ENCODE data around the gene MED29.
A peak's percentile ranks its signal among the peaks of the same experiment; 100 is the strongest.
"Not testable (repeated sequence)": the region's sequence is repeated elsewhere in the genome, so short reads cannot be mapped to it uniquely, and the experiment has no call there.

The MED29 gene

DNA sequence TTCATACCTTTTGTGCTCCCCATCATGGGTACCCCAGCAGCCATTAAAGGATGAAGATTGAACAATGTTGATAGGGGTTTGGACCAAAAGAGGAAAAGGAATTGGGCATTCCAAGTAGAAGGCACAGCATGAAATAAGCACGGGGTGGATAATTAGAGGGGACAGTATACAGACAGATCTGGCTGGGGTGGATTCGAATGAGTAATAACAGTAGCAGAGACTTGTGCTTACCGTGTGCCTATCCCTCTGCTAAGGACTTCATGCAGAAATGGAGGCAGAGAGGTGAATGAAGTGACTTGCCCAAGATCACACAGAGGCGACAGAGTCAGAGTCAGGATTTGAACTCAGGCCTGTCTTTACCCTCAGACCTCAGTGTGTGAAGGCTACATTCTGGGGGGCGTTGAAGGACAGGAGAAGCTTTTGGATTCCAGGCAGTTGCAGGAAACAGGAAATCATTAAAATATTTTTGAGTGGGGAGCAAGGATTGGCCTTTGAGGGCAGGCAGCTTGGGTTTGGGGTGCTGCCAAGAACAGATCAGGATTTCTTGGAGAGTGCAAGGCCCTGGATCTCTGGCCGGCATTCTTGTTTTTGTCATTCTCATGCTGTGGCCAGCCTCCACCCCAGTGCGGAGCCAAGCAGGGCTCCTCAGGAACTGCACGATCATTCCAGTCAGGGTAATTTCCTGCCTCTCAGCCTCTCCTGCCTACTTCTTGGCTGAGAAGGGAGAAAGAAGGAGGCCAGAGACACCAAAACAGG is 19.0 kb upstream of the MED29 start:
- no peak for DNase-seq

DNA sequence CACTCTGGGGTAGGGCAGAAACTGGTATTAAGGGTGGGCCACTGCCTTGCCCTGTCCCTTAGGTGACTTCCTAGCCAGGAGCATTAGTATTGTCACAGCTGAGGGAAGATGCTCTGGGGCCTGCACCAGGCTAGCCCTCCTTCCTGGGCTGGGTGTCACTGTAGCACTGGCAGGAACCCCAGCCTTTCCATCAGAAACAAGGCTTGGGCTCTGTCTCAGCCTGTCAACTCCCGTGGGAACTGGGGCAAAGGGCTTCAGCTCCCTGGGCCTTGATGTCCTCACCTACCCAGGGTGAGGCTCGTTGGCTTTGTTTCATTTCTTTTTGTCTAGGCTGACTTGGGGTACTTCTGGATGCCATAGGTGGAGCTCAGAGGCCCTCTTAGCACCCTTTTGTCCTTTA is 18.2 kb upstream of the MED29 start:
- DNase-seq = no peak

DNA sequence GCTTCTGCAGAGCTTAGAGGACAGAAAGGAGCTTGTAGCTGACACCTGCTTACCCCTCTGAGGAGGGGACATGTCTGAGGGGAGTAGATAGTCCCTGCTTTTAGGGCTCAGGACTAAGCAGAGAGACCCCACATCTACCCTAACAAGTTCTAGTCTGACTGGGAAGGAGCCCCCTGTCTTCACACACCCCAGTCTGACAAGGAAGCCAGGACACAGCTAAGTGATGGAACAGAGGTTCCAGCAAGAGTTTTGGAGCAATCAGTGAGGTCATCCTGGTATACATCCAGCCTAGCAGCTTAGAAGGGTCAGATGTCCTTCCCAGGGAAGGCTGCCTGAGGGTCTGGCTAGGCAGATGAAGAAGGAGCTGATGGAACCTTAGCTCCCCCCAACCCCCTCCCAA is 15.2 kb upstream of the MED29 start:
- no peak for DNase-seq

DNA sequence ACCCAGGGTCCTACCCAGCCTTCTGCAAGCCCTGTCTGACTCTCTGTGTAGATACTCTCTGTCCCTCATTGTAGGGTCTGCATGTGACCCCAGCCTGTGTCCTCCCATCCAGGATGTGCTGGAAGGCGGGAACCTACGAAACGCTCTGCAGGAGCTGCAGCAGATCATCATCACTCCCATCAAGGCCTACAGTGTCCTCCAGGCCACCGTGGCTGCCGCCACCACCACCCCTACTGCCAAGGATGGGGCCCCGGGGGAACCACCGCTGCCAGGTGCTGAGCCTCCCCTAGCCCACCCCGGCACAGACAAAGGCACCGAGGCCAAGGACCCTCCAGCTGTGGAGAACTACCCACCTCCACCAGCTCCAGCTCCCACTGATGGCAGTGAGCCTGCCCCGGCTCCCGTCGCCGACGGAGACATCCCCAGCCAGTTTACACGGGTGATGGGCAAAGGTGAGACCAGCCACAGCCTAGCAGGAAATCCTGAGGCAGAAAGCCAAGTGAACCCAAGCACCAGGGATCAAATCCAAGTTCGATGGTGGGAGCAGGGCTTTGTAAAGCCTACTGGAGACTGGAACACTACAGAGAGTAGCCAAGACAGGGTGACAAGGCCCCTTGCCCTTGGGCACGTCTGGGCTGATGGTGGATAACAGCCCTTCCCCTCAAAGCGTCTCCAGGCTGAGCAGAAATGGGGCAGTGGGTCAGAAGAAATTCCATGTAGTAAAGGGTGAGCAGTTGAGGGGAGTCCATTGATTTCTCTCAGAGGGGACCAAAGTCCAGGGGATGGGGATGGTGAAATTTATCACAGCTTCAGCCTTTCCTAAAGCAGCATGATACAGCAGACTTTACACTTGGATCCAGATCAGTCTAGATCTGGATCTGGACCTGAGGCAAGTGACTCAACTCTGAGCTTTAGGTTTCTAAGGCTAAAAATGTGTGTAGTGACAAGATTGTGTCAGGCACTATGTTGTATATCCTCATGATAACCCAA is 13.5 kb upstream of the MED29 start:
- no peak for DNase-seq

DNA sequence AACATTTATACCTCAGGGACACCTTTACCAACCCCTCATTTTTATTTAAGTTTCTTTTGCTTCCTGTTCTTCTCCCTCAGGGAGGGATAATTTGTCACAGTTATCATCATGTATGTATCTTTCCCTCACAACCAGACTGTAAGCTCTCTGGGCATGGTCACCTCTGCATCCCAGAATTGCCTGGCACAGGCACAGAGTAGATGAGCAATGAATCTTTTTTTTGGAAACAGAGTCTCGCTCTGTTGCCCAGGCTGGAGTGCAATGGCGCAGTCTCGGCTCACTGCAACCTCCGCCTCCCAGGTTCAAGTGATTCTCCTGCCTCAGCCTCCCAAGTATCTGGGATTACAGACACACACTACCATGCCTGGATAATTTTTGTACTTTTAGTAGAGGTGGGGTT is 11.8 kb upstream of the MED29 start:
- DNase-seq = not testable (repeated sequence)

DNA sequence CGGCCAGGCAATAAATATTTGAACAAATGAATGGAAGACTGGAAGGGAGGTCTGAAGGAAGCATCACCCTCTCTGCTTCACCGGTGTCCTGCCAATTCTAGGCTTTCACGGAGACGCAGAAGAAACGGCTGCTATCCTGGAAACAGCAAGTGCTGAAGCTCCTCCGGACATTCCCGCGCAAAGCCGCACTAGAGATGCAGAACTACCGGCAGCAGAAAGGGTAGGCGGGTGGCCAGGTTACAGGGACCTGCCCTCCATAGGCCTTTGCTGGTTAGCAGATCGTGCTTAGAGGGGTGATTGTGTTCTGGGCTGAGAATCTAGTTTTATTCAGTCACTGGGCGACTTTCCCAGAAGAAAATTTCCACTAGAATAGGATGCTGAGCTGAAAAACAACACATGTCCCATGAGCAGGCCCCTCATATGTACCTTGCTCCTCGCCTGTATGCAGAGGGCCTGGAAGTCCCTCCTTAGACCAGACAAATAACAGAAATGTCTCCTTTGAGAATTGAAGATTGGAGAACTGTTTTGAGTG is 11.2 kb upstream of the MED29 start:
- no peak for DNase-seq

DNA sequence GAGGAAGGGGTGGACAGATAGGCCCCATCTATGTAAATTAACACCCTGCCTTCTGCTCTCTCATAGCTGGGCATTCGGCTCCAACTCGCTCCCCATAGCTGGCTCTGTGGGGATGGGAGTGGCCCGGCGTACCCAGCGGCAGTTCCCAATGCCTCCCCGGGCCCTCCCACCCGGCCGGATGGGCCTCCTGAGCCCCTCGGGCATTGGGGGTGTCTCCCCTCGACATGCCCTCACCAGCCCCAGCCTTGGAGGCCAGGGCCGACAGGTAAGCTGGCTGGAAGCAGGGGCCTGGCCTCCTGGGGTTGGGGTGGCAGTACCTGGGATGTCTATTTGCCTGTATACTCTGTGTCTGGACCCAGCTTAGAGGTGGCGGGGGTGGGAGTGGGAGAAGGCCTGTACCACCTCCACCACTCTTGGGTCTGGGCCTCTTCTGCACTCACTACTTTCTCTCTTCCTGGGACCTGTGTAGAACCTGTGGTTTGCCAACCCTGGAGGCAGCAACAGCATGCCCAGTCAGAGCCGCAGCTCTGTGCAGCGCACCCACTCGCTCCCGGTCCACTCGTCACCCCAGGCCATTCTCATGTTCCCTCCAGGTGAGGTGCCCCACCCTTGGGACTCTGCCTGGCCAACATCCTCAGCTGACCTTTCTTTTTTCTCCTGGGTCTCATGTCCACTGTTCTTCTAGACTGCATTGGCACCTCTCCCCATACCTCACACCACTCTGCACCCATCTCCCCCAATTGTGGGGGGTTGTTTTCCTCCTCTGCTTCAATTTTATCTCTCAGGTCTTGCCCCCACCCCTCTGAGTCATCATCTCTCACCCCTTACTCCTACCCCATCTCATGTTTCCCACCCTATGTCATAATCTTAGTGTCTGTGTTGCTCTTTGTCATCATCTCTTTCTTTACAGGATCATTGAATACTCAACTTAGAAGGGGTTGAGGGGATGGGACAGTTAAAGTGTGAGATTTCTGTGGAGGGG is 10.4 kb upstream of the MED29 start:
- no peak for DNase-seq

DNA sequence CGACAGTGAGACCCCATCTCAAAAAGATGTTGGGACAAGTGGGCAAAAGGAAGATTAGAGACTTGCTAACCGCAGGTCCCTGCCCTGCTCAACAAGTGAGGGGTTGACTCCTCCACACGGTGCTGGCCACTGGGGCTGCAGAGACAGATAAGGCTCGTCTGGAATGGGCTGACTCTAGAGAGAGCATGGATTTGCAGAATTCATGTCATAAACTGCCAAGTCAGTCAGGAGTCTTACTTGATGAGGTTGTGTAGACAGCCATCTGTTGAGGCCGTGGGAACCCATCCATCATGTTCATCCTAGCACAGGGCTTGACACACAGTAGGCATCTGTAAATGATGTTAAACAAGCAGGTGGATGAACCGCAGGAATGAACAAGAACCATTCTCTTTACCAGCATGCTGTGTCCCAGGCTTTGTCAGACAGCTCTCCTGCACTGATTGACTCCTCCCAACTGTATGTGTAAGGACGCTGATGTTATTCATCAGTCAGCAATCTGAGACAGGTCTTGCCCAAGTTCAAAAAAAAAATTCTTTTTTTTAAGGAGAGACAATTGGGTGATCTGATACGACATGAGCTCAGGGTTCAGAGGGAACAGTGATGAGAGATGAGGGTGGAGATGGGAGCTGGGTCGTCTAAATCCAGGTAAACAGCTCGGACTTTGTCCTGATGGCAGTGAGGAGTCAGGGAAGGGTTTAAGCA is 9.1 kb upstream of the MED29 start:
- DNase-seq = no peak

DNA sequence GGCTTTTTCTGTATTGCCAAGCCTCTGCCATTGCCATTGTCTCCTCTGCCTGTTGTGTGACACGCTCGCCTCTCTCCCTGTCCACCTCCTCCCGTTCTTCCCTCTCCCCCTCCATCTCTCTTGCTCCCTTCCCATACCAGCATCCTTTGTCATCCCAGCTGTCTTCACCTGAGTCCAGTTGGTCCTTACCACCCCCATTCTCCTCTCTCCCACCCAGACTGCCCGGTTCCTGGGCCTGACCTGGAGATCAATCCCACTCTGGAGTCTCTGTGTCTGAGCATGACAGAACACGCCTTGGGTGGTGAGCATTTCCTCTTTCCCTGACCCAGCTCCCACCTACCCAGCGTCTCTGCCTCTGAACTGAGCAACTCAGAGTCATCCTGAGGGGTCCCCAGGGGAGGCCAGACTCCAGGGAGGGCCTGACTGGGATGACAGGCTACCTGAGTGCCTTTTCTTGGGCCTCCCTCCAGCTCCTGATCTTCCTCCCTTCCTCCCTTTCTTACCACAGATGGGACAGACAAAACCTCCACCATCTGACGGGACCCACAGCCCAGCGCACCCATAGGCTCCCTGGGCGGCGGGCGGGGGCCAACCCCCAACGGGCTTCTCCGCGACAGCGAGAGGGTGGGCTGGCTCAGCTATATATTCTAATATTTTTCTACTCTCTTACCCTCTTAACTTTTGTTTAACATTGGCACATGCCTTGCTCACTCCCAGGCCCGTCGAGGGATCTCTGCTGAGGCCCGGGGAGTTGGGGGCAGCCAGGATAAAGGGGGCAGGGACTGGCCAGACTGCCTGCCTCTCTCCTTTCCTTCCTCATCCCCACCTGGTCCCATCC is 8.0 kb upstream of the MED29 start:
- no peak for DNase-seq

DNA sequence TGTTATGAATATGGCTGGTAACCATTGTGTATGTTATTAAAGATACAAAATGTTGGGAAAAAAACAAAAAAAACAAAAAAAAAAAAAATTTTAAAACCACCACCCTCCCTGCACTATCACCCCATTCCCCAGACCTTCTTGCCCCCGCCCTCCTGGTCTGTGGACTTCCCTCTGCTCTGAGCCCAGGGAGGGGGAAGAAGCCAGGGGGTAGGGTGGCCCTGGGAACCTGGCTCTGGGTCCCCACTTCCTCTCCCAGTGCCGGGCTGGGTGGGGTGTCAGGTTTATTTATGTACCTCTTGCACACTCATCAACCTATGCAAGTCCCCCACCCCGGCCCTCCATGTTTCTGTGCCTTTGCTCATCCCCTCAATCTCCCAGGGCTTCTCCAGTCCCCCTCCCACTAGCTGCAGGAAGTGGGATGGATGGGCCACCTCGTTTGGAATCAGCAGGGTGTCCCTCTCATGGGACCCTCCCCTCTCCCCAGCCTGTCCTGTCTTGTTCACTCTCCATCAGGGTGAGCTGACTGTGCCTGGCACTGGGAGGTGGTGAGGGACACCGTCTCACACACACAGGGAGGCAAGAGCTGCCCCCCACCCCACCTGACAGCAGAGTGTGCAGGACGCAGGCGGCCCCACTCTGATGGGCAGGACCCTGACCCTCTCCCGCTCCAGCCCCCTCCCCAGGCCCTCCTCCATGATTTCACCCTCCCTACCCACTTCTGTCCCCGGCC is 6.2 kb upstream of the MED29 start:
- no peak for DNase-seq

DNA sequence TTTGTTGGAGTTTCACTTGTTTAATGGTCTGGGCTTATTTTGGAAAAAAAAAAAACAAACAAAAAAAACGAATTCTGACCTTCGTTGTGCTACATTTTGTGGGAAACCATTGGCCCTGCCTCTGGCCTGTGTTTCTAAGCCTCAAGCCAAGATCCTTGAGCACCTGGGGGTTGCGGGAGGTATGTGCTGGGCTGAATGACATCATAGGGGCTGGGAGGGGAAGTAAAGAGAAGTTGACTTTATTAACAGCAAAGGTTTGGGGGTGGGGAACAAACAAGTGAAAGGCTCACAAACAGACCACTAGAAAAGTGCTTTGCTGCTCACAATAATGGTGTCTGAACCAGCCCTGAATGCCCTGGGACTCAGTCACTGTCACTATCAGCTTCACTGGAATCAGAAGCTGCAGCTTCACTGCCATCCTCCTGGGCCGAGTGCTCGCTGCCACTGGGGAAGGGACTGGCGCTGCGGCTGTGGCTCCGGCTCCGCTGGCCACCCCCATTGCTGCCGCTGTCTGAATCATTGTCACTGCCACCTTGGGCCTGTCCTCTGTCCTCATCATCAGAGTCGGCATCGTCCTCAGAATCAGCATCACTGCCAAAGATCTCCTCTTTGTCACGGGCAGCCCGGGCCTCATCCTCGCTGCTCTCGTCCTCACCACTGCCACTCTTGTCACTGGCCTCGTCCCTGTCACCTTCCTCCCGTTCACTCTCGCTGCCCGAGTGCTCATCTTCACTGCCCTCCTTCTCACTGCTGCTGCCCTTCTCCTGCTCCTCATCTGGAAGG is 5.4 kb upstream of the MED29 start:
- DNase-seq = no peak

DNA sequence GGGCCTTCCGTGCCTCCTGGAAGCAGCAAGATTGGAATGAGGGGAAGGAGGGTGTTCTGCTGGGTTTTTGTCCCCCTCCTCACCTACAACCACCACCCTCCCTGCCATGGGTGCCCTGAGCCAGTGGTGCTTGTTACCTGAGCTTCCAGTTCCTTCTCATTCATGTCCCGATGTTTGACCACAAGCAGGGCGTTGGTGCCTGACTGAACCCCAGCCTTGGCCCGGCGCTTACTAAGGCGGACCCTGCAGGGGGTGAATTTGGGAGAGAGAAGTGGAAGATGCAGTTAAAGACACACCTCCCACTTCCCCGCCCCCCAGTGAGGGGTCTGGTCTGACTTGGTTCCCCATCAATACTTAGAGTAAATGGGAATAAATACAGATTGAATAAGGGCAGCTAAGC is 4.6 kb upstream of the MED29 start:
- no peak for DNase-seq

DNA sequence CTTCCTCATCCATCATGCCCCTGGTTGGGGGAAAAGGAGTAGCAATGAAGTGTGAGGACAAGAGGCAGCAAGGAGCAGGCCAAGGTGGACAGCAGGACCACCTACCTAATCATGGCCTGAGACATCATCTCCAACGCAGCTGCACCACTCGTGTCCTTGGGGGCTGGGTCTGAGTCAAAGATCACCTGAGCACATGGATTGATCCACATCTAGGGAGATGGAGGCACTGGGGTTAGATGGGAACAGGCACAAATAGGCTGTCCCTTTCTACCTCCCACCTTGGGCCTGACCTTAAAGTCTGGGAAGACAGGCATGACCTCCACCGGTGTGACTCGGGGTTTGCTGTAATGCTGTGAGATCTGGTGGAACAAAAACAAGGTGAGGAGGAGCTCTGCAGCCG is 2.5 kb upstream of the MED29 start:
- no peak for DNase-seq

DNA sequence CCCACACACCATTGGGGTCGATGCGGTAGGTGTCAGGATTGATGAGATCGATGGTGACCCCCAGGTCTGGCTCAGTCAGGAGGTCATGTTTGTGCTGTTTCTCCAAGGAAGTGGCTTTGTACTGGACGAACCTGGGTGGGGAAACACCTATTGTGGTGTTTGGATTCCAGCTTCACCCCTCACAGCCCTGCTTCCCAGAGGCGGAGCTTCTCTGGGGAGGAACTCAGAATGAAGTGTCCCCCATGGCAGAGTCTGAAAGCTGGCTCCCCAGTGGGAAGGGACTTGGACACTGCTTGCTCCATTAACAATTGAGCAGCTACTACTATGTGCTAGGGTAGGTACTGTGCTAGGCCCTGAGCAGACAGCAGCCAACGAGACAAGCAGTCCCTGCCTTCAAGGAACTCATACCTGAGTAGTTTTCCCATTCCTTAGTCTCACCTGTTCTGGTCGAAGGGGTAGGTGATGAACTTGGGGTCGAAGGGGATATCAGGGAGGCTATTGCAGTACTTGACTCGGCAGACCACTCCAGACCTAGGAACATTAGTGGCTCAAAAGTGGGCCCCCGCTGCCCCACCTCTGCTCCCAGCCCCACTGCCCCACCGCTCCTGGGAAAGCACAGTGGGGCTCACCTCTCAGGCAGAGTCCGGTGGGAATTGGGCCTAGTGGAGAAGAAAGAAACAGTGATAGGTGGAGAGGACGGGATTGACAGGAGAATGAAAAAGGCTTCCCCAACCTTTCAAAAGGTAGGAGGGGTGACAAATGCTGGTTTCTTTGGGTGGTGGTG is 1.4 kb upstream of the MED29 start:
- DNase-seq = no peak

DNA sequence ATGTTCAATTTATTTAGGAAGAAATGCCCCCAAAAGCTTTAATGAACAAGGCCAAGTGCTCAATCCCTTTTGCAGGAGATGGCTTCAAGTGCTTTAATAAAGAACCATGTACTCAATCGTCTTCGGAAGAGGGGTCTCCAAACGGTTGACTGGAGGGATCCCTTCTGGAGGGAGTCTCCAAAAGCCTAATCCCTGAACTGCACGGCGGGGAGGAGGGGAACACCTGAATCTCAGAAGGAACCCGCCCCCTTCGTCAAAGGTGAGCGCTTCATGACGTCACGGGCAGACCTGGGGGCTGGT is 777 bp upstream of the MED29 start:
- DNase-seq = peak; percentile 76

DNA sequence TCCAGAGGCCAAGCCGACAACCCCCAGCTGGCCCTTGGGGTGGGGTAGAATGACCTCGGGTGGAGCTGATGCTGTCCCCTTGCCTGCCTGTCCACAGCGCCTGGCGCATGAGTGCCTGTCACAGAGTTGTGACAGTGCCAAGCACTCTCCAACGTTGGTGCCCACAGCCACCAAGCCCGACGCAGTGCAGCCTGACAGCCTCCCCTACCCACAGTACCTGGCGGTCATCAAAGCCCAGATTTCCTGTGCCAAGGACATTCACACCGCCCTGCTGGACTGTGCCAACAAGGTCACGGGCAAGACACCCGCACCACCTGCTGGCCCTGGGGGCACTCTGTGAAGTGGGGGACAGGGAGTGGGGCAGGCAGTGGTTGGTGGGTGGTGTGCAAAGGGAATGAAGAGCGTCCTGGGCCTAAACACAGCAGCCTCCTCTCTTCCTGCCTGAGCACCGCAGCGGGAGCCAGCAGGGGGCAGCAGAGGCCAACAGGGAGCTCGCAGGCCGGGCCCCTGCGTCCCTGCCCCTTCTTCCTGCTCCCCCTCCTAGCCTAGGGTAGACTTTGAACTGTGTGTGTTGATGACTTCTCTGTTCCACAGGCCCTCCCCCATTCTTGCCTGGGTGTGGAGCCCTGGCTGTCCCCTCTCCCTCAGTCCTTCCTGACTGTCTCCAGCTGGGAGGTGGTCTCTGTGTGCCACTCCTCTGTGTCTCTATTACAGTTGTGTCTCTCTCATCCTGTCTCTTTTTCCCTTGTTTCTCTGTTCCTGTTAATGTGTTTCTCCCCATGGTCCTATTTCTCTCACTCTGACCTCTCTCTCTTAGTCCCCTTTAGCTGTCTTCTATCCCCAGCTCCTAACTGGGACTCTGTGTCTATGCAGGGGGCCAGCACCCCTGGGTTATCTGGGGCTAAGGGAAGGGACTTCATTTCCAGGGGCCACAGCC is 6.5 kb downstream of the MED29 start:
- DNase-seq = peak; percentile 98

DNA sequence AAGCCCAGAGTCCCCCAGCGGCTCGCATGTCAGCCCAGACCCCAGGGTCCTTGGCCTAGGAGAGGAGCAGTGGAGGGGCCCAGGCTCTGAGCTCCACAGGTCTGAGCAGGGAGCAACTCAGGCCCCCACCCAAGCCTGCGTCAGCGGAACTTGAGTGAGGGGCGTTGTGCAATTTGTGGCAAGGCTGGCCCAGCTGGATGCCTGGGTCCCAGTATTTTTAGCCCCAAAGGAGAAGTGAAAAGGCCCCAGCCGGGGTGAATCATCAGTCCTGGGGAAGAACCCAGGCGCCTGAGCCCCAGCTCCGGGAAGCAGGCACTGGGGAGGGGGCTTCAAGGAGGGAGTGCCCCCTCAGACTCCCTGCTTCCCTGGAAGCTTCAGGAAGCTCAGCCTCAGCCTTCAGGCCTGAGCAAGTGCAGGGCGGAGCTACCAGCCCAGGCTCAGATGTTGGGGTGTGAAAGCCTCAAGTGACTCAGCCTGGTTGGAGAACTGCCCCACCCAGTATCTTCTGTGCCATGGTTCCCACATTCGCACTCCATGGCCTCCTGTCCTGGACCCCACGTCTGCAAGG is 7.2 kb downstream of the MED29 start:
- DNase-seq = no peak
